HG02885 (cell line): ENCODE data around the gene CADPS.

Experiments used
- ATAC-seq: cut with Tn5 transposase; IDR thresholded peaks from one replicate; pipeline ENCODE4 v1.9.1; 2021; ENCODE audit warnings: mild to moderate bottlenecking; ENCODE audit not compliant: unreplicated experiment, poor library complexity

CADPS gene

GRCh38 chr3:62700357-62700756, 174.9 kb downstream of the CADPS start:
- no peak for ATAC-seq

- no peak for ATAC-seq
These were observed 175.5 kb downstream of the CADPS start for GRCh38 chr3:62699728-62700127.

- ATAC-seq, result no peak
These were observed 179.2 kb downstream of the CADPS start for GRCh38 chr3:62696011-62696410.

- no peak for ATAC-seq
These were observed 186.4 kb downstream of the CADPS start for GRCh38 chr3:62688812-62689211.

- ATAC-seq, result no peak
These were observed 187.2 kb downstream of the CADPS start for GRCh38 chr3:62688050-62688449.

- no peak for ATAC-seq
These were observed 188.5 kb downstream of the CADPS start for GRCh38 chr3:62686503-62687294.

- no peak for ATAC-seq
These were observed 192.4 kb downstream of the CADPS start for GRCh38 chr3:62682826-62683225.

- no peak for ATAC-seq
These were observed 195.2 kb downstream of the CADPS start for GRCh38 chr3:62679988-62680387.

GRCh38 chr3:62678841-62679240, 196.4 kb downstream of the CADPS start:
- no peak for ATAC-seq

- no peak for ATAC-seq
These were observed 197.3 kb downstream of the CADPS start for GRCh38 chr3:62677926-62678325.

- ATAC-seq, result no peak
These were observed 198.4 kb downstream of the CADPS start for GRCh38 chr3:62676689-62677271.

GRCh38 chr3:62675492-62675891, 199.7 kb downstream of the CADPS start:
- no peak for ATAC-seq

GRCh38 chr3:62672988-62673313, 202.3 kb downstream of the CADPS start:
- ATAC-seq, result no peak

- ATAC-seq, result no peak
These were observed 202.8 kb downstream of the CADPS start for GRCh38 chr3:62672270-62672987.

GRCh38 chr3:62670351-62670750, 204.9 kb downstream of the CADPS start:
- ATAC-seq, result no peak

GRCh38 chr3:62669161-62669560, 206.1 kb downstream of the CADPS start:
- no peak for ATAC-seq

GRCh38 chr3:62667714-62668113, 207.5 kb downstream of the CADPS start:
- ATAC-seq, result peak; percentile 52

- ATAC-seq, result peak; percentile 80
These were observed 209.4 kb downstream of the CADPS start for GRCh38 chr3:62665627-62666437.

GRCh38 chr3:62662677-62663076, 212.5 kb downstream of the CADPS start:
- ATAC-seq, result no peak

GRCh38 chr3:62659660-62660059, 215.6 kb downstream of the CADPS start:
- ATAC-seq, result no peak

- ATAC-seq, result no peak
These were observed 219.5 kb downstream of the CADPS start for GRCh38 chr3:62655691-62656063.
